NCI-H1105 treated with DMSO at 0.1 percent for 48 hours (cell line): ENCODE data around the gene DDX4.

Source experiments
- DNase-seq: peaks from one replicate; lab custom pipeline; 2025; lab: John Stamatoyannopoulos, UW

DDX4 gene

GRCh38 chr5:55821731-55822512 is 84.1 kb downstream of the DDX4 start:
- no peak for DNase-seq

GRCh38 chr5:55823151-55823796 is 85.4 kb downstream of the DDX4 start:
- DNase-seq: no peak

- DNase-seq: no peak
These were observed 92.1 kb downstream of the DDX4 start for GRCh38 chr5:55829956-55830355.

- no peak for DNase-seq
These were observed 94.6 kb downstream of the DDX4 start for GRCh38 chr5:55832446-55832845.

- DNase-seq: no peak
These were observed 98.3 kb downstream of the DDX4 start for GRCh38 chr5:55836191-55836590.

DNA sequence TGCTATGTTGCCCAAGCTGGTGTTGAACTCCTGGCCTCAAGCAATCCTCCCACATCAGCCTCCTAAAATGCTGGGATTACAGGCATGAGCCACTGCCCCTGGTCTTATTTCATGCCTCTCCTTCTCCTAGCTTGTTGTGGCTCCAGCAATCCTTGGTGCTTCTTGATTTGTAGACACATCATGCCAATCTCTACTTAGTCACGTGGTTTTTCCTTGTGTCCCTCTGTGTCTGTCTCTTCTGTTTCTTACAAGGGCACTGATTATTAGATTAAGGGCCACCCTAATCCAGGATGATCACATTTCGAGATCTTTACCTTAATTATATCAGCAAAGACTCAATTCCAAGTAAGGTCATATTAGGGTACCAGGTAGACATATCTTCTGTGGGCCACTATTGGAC is 104.1 kb downstream of the DDX4 start:
- DNase-seq: no peak

DNA sequence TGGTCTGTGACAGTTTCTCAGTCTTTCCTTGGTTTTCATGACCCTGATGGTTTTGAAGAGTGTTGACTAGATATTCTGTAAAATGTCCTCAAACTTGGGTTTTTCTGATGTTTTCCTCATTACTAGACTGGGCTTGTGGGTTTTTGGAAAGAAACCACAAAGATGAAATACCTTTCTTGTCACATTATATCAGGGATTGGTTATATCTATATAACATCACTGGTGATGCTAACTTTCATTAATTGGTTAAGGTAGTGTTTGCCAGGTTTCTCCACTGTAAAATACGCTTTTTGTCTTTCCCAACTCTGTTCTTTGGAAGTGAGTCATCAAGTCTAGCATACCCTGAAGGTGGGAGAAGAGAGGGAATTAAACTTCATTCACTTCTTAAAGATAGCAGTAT is 110.0 kb downstream of the DDX4 start:
- no peak for DNase-seq

- no peak for DNase-seq
These were observed 110.9 kb downstream of the DDX4 start for GRCh38 chr5:55848783-55849182.

DNA sequence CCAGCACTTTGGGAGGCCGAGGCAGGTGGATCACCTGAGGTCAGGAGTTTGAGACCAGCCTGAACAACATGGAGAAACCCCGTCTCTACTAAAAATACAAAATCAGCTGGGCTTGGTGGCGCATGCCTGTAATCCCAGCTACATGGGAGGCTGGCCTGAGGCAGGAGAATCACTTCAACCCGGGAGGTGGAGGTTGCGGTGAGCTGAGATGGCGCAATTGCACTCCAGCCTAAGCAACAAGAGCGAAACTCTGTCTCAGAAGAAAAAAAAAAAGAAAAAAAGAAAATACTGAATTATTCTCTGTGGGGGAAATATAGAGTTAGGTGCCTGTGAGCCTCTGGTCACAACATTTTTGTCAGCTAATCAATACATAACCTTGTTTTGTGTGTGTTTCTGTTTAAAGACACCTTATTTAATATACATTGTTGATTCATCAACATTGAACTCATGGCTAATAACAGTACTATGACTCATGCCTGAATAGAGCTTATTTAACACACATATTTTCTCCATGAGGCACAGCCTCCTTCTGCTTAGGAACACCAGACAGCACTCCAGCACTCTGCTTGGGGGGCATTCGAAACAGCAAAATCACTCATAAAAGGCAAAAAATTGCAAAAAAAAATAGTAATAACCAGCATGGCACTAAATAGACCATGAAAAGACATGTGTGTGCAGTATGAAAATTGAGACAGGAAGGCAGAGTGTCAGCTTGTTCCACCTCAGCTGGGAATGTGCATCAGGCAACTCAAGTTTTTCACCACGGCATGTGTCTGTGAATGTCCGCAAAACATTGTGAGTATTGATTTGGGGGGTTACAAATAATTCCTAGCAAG is 113.2 kb downstream of the DDX4 start, which contains the start of gene IL31RA:
TSS of gene IL31RA (plus strand) at position 519 of the 836 bp plus-strand sequence. CDS start at position 733, 214 bp downstream.
- no peak for DNase-seq

- DNase-seq: no peak
These were observed 113.8 kb downstream of the DDX4 start for GRCh38 chr5:55851675-55851979.

- no peak for DNase-seq
These were observed 114.6 kb downstream of the DDX4 start for GRCh38 chr5:55852503-55852902.

DNA sequence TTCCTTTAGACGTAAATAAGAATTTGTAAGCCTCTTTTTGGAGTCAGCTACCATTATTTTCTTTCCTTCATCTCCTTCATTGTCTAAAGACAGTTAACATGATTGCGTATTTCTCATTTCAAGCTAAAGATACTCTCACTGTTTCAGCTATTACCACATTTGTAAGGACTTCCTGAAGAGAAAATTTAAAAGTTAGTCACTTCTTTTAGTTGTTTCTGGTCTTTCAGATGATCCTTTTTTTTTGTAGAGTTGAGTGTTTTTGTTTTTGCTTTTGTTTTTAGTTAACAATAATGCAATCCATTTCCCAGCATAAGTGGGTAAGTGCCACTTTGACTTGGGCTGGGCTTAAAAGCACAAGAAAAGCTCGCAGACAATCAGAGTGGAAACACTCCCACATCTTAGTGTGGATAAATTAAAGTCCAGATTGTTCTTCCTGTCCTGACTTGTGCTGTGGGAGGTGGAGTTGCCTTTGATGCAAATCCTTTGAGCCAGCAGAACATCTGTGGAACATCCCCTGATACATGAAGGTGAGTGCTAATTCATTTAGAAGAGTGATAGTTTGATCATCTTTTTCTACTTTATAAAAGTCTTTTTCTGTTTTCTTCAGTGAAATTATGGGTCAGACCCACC is 115.3 kb downstream of the DDX4 start:
- DNase-seq: no peak

- DNase-seq: no peak
These were observed 116.0 kb downstream of the DDX4 start for GRCh38 chr5:55853818-55854217.

- no peak for DNase-seq
These were observed 117.6 kb downstream of the DDX4 start for GRCh38 chr5:55855509-55855908.

GRCh38 chr5:55856516-55857246 is 118.8 kb downstream of the DDX4 start:
- DNase-seq: no peak

DNA sequence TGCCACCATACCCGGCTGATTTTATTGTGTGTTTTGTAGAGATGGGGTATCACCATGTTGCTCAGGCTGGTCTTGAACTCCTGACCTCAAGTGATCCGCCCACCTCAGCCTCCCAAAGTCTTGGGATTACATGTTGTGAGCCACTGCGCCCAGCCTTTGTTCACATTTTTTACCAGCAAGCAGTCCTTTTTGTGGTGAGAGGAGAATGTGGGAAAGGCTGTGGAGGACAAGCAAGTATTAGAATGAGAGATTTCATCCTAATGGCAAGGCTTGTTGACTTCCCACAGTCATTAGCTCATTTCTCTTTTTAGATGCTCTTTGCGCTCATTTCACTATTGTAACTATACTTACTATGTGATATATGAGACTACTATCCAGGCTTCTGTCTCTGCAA is 119.4 kb downstream of the DDX4 start:
- no peak for DNase-seq

GRCh38 chr5:55858104-55858503 is 120.2 kb downstream of the DDX4 start:
- DNase-seq: no peak

GRCh38 chr5:55860288-55860687 is 122.4 kb downstream of the DDX4 start:
- DNase-seq: no peak

GRCh38 chr5:55860709-55861108 is 122.8 kb downstream of the DDX4 start:
- DNase-seq: no peak

- no peak for DNase-seq
These were observed 127.0 kb downstream of the DDX4 start for GRCh38 chr5:55864606-55865541.

- DNase-seq: no peak
These were observed 128.0 kb downstream of the DDX4 start for GRCh38 chr5:55865831-55866230.
